ENCODE data around the gene USP30.

USP30 gene

DNA sequence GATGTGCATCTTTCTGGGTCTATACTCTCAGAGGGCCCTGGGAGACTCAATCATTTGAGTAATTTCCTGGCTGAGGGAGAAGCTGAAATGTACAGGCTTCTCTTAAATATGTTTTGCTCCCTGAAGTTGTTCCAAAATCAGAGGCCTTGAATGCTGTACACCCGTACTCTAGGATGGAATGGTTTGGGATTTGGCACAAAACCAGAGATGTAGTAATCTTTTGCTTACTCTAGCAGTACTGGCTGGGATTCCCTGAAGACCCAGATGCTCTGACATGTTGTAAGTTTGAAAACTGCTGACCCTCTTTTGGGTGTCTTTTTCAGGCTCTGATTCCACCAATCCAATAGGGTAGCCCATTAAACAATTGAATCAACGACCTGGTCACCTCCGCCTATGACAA, 74.4 kb downstream of the USP30 start:
- no peak for DNase-seq (ENCODE audit: low spot score)

- DNase-seq (ENCODE audit: low spot score) = no peak
Observed at GRCh38 chr12:109127533-109128242, 75.3 kb downstream of the USP30 start.

- DNase-seq (ENCODE audit: low spot score) = no peak
Observed at GRCh38 chr12:109130297-109131153, 78.1 kb downstream of the USP30 start.

GRCh38 chr12:109131154-109132050, 79.0 kb downstream of the USP30 start:
- DNase-seq (ENCODE audit: low spot score) = no peak

DNA sequence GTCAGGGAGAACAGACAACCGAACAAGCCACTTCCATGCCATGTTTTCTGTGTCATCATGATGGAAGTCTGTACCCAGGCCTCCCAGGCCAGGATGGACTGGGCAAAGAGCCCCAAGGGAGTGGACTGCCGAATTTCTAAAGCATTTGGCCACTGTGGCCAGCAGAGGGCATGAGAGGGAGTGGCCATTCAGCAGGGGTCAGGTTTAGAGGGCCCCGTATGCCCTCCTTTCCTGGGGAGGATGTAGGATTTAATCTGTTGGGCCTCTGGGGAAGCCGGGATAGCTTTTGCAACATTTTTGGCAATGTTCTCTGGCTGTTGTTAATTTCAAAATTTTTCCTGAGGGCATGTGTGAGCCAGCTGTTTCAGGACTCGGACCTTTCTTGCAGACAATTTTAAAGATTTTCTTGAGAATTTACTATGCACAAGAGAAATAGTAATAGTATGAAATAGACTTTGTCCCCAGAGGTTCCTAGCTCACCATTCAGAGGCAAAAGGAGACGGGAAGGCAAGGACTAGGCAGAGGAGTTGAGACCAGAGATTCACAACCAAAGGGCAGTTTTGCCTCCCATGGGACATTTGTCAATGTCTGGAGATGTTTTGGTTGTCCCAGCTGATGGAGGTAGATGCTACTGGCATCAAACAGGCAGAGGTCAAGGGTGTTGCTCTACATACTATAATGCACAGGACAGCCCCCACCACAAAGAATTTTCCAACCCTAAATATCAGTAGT, 82.0 kb downstream of the USP30 start:
- DNase-seq (ENCODE audit: low spot score) = no peak

DNA sequence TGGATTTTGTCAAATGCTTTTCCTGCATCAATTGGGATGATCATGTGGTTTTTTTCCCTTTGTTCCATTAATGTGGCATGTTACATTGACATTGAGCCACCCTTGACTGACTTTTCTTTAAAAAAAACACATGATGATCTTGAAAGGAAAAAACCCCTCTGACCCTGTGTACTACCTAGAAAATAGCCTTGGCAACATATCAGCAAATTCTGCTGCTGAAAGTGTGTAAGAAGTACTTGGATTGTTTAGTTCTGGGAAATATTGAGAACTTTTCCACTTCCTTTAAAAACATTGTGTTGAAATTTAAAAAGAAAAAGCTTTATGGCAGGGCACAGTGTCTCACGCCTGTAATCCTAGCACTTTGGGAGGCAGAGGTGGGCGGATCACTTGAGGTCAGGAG, 84.7 kb downstream of the USP30 start:
- DNase-seq (ENCODE audit: low spot score) = no peak

All from globus pallidus (tissue), 1 donor.